Measurements from ENCODE around the gene OPTC. TPM values are rescaled to one million over a fixed set of nuclear protein-coding genes. Genes with fewer than 3 reads are reported as not detected.

OPTC gene
- polyA plus RNA-seq, 2 of the 4 experiments (the other 2 are of a cell fraction) = not detected

GRCh38 chr1:203456577-203456976 is 37.4 kb upstream of the OPTC start:
- POLR2A ChIA-PET = no interaction called here
- H3K4me3 ChIP-seq = no peak overlapping the region
- H3K4me2 ChIP-seq = no peak overlapping the region
- 63% methylated on average over 4 of the region's 4 CpGs for whole genome bisulfite sequencing (ENCODE audit: missing lambda C conversion rate)
- ATAC-seq (no peak), DNase-seq (ENCODE audit: low read depth in 1 of 2, low spot score in 1 of 2) (no peak), FAIRE-seq (no peak)
- CTCF ChIA-PET = interaction anchor here (0.7 to 1.3 kb wide), 2 partner anchors 113 to 189 kb away, joined by 3 to 4 read pairs; no protein-coding TSS in a partner anchor
- H3K9me3 ChIP-seq = no peaks in the 10 kb centered on the region
- no peak overlapping the region for H3K27ac ChIP-seq
- no peak for TF ChIP-seq ELK1 (IDR thresholded peaks at IDR 0.05; ENCODE audit: low read depth, low read length)
- no peak for TF ChIP-seq KDM5A (IDR thresholded peaks at IDR 0.05)
- TF ChIP-seq TP53 (CRISPR knock-in tag; IDR thresholded peaks at IDR 0.05) = no peak
- no peak for TF ChIP-seq ZC3H11A (IDR thresholded peaks at IDR 0.05)
- no peak for TF ChIP-seq CBX8 (IDR thresholded peaks at IDR 0.05)
- TF ChIP-seq FOSB (CRISPR knock-in tag; IDR thresholded peaks at IDR 0.05) = no peak
- TF ChIP-seq ESRRA (IDR thresholded peaks at IDR 0.05; ENCODE audit: borderline replicate concordance, low read length) = no peak
- TF ChIP-seq MAFK (IDR thresholded peaks at IDR 0.05; ENCODE audit: partially characterized antibody) = no peak
- TF ChIP-seq CTCF (IDR thresholded peaks at IDR 0.05) = no peak
- TF ChIP-seq HOXB13 (CRISPR knock-in tag; IDR thresholded peaks at IDR 0.05; ENCODE audit: low read depth) = no peak
- H3K4me1 ChIP-seq = no peaks in the 10 kb centered on the region

- ChIA-PET CTCF (no interaction called here), POLR2A (no interaction called here)
- Histone ChIP-seq H3K4me3 (no peak overlapping the region), H3K4me1 (peaks cover 2% of the 10 kb centered on the region; the same call in 2 of the 3 replicates), H3K4me2 (no peak overlapping the region), H3K9me3 (no peaks in the 10 kb centered on the region), H3K27ac (no peak overlapping the region)
- no peak for TF ChIP-seq EP300 (IDR thresholded peaks at IDR 0.05)
- no peak for TF ChIP-seq HEYL (CRISPR knock-in tag; IDR thresholded peaks at IDR 0.05)
- no peak for TF ChIP-seq HES2 (IDR thresholded peaks at IDR 0.05)
- TF ChIP-seq CBX8 (IDR thresholded peaks at IDR 0.05) = no peak
- no peak for TF ChIP-seq MAZ (IDR thresholded peaks at IDR 0.05; ENCODE audit: borderline replicate concordance, low read depth, low read length)
- TF ChIP-seq ESRRA (IDR thresholded peaks at IDR 0.05; ENCODE audit: borderline replicate concordance, low read length) = no peak
- FAIRE-seq = no peak
- 55% methylated on average over 5 of the region's 5 CpGs for WGBS (ENCODE audit: missing lambda C conversion rate)
- ATAC-seq = no peak
- DNase-seq (ENCODE audit: low read depth in 1 of 2, low spot score in 1 of 2) = no peak
These were observed 35.9 kb upstream of the OPTC start for GRCh38 chr1:203458078-203458477.

DNA sequence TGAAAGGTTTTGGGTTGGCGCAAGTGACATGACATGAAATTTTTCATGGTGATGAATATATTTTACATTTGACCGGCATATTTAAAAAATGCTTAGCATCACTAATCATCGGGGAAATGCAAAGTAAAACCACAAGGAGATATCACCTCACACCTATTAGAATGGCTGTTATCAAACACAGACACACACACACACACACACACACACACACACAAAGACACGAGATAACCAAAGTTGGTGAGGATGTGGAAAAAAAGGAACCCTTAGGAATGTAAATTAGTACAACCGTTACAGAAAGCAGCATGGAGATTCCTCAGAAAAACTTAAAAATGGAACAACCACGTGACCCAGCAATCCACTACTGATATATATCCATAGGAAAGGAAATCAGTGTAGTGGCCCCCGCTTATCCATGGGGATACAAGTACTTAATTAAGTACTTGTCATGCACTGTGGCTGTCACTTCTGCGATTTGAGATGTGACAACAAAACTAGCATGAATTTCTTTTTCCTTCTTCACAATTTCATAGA is 34.2 kb upstream of the OPTC start:
- H3K9me3 ChIP-seq = no peaks in the 10 kb centered on the region
- FAIRE-seq (no peak), DNase-seq (ENCODE audit: low read depth in 1 of 2, low spot score in 1 of 2) (no peak), ATAC-seq (no peak)
- ChIA-PET CTCF (interaction anchor here (1.7 kb wide), 1 partner anchor 192 kb away, joined by 4 read pairs; no protein-coding TSS in a partner anchor), POLR2A (no interaction called here)
- H3K4me3 ChIP-seq = no peak overlapping the region
- TF ChIP-seq ELK1 (IDR thresholded peaks at IDR 0.05; ENCODE audit: low read depth, low read length) = no peak
- TF ChIP-seq, protein P1, sequence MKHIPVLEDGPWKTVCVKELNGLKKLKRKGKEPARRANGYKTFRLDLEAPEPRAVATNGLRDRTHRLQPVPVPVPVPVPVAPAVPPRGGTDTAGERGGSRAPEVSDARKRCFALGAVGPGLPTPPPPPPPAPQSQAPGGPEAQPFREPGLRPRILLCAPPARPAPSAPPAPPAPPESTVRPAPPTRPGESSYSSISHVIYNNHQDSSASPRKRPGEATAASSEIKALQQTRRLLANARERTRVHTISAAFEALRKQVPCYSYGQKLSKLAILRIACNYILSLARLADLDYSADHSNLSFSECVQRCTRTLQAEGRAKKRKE (CRISPR knock-in tag; IDR thresholded peaks at IDR 0.05; ENCODE audit: low read depth) = no peak
- 38% methylated on average over 8 of the region's 8 CpGs for WGBS (ENCODE audit: missing lambda C conversion rate)
- H3K27ac ChIP-seq = no peak overlapping the region
- H3K4me1 ChIP-seq = peaks cover 6% of the 10 kb centered on the region; the same call in 2 of the 3 replicates
- no peak overlapping the region for H3K4me2 ChIP-seq

Data from A549 (cell line).